NCI-H1694 treated with DMSO at 0.1 percent for 48 hours (cell line): ENCODE data around the gene MRPL58.
A peak's percentile ranks its signal among the peaks of the same experiment; 100 is the strongest.

Experiments
- DNase-seq: peaks from one replicate; lab custom pipeline; 2025; lab: John Stamatoyannopoulos, UW

The MRPL58 gene

DNA sequence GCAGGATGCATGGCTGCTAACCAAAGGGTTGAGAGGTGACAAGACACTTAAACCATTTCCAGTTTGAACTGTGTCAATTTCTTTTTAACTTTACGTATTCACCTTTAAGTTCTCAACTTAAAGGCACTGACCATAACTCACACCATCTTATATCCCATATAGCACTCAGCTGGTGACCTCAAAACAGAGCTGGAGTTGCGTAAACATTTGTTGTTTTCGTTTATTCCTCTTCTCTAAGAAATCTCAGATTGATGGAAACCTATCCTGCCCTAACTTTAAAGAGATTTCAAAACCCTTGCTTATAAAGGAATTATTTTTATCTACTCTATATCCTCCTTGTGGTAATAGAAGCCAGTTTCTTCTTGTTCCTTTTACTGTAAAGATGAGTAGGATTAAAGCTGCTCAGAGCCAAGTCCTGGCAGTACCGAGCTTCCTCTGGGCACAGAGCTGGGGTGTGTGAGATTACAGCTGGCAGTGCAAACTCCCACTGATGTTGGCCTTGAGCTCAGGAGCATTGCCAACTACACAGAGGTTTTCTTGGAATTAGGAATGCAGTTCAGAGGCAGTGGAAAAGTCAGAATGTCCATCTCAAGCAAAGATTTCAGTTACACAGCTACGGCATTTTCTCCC is 35.9 kb downstream of the MRPL58 start:
- no peak for DNase-seq

DNA sequence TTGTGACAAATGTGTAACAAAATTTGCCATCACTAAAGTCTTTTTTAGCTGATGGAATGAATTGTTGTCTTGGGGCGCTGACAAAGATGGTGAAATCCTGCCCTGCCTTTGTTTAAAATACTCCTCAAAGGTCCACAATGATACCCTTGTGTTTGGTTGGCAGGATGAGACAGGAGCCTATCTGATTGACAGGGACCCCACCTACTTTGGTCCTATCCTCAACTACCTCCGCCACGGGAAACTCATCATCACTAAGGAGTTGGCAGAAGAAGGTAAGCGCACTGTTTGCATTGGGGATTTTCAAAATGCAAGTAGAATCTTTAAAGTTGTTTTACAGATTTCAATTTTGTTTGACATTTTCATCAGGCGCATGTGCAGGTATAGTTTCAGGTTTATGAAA is 36.6 kb downstream of the MRPL58 start:
- DNase-seq, result no peak

DNA sequence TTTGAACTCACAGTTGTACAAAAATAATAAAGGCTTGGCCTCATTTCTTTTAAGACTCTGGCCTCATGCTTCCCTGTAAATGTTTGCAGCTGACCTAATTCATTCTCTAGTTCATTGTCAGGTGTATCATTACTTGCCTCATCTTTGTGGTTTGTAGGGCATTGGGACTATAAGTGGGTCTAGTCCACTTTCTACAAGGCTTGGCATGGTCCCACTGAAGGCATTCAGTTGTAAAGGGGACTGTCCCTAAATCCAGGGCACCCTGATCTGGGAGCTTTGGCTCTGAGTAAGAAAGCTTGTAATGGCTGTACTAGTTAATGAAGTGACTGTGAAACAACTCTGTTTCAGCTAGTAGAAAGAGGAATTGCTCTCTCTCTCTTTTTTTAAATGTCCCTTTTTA is 37.2 kb downstream of the MRPL58 start:
- no peak for DNase-seq

DNA sequence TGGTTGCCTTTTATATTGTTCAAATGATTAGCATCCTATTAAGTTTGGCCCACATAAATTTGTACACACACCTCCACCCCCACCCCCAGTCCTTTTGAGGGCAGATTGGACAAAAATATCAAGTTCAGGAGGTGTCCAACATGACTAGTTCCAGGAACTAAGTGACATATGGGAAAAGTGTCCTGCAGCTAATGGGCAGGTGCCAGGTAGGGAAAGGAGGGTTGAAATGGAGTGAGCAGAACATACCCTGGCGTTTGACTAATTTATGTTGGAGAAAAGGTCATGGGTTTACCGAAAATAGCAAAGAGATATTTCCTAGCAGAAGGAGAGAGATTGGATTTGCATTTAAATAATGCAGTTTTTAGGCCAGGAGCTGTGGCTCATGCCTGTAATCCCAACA is 39.5 kb downstream of the MRPL58 start:
- DNase-seq, result no peak

DNA sequence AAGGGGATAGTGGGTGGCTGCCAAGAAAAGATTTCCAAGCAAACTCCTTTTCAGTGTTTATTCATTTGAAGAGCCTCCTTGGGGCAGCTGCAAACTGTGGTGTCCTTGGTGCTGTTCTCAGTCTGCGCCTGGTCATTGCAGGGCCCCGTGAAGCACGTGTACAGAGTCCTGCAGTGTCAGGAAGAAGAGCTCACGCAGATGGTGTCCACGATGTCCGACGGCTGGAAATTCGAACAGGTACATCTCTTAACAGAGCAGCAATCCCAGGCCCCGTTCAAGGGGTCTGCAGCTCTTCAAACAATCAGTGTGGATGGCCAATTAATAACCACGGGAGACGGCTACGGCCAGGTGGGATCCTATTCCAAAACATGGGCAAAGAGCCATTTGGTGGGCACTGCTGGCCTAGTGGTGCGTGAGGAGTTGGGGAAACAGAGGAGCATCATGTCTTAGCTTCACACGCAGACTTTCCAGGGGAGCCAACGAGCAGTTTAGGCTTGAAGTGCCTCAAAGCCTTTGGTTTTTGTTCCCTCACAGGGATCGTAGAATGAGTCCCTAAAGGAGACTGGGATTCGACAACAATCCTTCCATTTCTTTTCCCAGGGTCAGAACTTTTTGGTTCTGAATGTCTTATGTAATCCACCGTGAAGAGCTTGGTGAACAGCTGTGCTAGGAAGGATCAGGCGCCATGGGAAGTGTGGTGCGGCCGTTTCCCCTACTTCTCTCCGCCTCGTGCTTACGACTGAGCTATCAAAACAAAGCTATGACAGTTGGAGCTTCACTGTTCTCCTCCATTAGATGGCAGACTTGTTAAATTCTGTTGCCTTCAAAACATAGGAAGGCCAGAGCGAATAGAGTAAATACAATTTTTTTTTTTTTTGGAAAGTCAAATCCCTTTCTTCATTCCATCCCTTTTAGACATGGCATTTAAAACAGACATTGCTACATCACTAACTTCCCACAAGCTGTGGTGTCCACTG is 47.2 kb downstream of the MRPL58 start:
- peak; percentile 78 for DNase-seq

DNA sequence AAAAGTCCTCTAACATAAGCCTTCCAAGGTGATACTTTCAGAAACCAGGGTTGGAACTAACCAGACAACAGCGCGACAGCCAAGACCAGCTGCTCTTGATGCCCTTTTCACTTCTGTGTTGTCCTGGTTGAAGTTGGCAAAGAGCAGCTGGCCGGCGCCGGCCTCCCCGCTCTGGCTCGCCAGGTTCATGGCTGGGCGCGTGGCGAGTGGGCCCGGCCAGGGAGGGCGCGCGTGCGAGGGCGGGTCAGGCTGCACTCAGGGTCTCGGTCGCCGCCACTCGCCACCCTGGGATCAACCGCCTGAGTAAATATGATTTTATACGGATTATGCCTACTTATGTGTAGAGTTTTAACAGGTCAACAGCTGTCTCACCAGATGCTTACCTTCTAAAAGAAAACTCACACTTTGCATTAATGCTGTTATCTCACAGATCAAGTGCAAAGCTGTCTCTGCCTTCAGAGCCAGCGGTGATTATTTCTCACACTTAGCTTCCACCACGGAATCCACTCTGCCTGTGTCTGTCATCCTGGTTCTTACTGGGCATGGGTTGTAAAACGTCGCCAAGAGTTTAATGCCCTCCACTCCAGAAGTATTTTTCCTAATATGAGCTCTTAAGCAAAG is 48.1 kb downstream of the MRPL58 start:
- DNase-seq, result no peak

DNA sequence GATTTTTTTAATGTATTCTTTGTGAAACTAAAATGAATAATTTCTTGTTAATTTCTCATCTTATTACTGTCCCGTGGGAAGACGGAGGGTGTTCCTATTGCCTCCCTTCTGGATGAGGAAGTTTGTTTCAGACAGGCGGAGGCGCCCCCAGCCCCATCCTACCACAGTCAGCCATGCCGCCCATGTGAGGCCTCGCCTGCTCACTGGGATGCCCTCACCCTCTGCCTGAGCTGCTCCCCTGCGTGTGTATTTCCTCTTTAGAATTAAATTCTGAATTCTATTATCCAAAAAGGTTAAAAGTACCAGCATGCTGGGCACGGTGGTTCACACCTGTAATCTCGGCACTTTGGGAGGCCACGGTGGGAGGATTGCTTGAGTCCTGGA is 48.6 kb downstream of the MRPL58 start:
- no peak for DNase-seq

DNA sequence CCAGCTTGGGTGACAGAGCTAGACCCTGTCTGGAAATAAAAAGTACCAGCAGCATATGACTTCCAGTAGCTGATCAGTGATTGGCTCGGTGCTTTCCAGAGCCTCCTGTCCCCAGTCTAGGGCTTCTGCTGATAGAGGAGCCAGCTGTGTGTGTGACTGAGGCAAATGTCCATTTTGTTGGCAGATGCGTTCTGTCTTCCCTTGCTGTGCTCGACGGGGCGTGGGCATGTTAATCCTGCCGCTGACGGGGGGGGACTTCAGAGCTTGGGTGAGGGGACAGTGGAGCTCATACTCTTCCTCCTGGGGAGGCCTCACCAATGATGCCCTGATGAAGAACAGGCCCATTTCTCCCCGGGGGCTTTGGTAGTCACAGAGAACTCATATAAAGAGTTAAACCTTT is 49.1 kb downstream of the MRPL58 start:
- no peak for DNase-seq

DNA sequence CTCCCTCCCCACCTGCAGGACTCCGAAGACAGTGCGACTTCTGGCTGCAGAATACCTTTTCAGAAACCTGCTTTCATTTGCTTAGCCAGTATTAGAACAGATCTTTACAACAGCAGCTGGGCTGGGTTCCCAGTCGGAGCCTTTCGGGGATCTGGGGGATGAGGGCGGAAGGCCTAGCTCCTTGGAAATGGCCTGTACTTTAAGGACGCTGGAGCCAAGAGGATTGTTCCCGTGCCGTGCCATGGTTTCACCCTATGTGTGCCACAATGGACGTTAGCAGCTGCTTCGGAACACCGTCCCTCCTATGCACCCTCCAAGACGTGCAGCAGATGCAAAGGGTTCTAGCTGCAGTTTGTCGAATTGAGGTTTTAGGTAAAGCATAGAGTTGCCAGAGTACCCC is 50.7 kb downstream of the MRPL58 start:
- DNase-seq, result no peak

DNA sequence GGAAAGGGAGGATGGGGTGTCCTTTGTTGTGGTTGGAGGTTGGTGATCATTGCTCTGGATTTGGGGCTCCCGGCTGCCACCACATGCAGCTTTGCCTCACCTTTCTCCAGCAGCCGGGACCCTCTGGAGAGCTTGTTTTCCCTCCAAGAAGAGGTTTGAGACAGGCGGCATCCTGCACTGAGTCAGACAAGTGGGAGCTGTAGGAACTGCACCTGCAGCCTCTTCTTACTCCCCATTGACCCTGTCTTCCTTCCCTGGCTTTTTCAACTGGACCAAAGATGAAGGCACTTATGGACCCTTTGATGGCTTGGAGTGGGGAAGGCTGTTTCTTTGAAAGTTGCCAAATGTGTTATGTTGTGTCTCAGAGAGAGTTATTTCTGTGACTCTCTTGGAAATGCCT is 51.2 kb downstream of the MRPL58 start:
- no peak for DNase-seq

DNA sequence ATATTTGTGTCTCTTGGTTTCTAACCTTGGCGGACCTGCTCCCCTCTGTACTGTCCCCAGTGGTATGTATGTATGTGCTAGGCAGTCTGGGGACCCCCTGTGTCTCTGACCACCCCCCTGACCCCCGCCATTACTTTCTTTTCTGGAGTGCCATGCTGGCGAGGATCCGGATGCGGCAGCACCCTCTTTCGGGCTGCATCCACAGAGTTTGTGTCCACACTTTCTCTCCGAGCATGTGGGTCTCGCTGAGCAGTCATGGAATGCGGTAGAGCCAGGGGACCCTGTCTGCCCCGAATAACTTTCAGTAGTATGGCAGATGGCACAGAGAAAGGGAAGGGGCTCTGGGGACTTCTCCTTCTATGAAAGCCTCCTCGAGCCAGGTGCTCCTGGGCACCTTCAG is 51.6 kb downstream of the MRPL58 start:
- DNase-seq, result no peak

DNA sequence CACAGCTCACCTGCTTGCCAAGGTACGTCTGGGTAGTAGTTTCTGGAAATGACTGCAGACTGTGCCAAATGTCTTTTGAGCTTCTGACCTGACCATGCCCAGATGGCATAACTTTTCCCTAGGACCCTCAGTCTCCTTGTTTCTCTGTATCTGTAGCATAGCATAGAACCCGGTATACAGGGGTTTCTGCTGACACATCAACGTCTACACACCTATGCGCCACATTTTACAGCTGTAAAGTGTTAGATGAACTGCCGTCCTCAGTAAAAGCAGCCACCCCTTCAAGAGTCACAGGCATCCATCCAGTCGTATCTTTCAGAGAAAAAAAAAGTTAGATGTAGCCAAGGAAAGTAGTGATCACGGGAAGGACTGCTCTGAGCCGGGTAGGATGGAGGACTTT is 52.0 kb downstream of the MRPL58 start:
- DNase-seq, result no peak

DNA sequence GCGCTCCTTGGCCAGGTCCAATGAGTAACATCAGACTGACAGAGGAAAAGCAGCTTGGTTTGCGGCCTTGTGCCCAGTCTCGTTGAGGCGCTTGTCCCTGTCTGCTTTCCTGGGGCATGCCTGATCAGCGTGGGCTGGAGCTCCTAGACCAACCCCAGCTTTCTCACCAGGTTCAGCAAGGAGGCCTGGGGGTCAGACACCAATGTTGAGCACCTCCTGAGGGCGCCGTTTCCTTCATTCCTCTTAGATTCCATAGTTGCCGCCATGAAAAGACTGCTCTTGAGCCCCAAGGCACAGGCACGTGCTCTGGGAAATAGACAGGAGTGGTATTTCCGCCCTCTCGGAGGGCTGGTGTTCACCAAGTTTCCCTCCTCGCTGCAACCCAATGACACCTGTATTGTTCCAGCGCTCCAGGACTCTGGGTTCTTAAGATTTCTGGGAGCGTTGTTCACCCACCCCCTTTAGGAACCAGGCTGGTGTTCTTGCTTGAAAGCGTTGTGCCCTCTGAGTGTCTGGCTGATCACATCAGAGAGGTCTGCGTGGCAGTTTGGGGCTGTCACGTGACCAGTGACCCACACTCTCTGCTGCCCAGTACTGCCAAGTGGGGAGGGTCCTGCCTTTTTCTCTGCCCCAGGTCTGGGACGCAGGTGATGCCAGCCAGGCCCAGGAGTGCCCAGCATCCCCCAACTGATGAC is 52.5 kb downstream of the MRPL58 start:
- no peak for DNase-seq

DNA sequence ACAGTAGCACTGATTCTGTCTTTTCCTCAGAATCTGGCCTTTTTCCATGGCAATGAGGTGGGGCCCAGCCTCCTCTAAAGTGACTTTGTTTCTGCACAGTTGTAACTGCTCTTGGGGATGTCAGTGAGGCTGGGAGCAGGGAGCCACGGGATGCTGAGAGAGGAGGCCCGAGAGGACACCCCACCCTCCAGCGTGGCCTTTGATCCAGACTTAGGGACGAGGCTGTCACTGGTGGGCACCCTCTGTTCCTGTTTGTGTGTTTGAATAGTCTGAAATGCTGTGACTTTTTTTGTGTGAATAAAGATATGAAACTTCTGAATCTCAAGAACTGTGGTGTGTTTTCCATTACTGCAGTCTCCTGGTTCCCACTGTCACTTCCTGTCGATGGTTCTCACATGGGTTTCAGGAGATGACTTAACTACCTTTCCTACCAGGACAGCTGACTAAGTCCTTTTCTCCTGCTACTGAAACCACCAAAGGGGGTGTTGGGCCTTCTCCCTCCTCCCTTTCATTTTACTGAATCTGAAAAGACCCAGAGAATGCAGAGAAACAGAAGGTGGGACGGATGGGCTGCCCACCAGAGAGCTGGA is 53.2 kb downstream of the MRPL58 start:
- DNase-seq, result no peak

DNA sequence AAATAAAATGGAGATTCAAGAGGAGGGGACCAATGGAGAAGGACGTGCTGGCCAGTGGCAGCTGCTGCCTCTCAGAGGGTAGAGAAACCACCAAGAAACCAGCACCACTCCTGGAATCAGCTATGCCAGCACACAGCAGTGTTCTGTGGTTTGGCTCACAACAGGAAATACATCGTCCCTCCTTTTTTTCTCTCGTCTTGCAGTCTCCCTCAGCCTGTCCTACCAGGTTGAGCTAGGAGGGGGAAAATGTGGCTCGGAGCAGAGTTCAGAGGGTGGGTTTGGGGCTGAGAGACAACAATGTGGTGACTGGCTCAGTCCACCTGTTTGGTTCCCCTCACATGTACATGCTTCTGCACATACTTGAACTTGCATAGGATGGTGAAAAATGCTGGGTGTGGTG is 55.4 kb downstream of the MRPL58 start:
- no peak for DNase-seq

DNA sequence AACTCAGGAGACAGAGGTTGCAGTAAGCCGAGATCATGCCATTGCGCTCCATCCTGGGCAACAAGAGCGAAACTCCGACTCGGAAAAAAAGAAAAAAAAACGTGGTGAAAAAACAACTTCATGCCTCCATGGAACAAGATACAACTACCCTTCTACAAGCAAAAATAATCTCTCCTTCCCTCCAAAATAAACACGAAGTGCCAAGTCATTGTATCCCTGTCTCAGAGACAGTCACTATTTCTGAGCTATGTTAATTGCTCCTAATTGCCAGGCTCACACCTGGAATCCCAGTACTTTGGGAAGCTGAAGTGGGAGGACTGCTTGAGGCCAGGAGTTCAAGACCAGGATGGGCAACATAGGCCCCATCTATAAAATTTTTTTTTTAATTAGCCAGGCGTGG is 56.3 kb downstream of the MRPL58 start:
- no peak for DNase-seq

DNA sequence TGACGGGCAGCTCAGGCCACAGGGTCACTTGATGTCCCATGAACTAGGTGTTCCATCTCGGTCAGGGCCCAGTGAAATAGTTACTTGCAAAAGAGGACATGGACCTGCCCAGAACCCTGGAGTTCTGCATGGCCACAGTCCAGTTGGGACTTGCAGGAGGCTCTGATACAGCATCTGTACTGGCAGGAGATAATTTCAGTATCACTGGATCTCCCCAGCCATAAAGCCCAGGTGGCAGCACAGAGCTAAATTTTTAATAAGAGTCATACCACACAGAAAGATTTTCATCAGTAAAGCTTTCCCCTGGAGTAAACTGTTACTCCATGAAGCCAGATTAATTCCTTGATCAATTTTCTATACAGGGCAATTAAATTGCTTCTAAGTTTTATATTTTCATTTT is 57.3 kb downstream of the MRPL58 start:
- no peak for DNase-seq
